Effector CD8-positive, alpha-beta T cell (primary cell): ENCODE data around the gene FNBP1L.
"Not testable (repeated sequence)": the region's sequence is repeated elsewhere in the genome, so short reads cannot be mapped to it uniquely, and the experiment has no call there.

Experiments
- DNase-seq: peaks from one replicate; lab custom pipeline; 2025; lab: John Stamatoyannopoulos, UW

FNBP1L gene

DNA sequence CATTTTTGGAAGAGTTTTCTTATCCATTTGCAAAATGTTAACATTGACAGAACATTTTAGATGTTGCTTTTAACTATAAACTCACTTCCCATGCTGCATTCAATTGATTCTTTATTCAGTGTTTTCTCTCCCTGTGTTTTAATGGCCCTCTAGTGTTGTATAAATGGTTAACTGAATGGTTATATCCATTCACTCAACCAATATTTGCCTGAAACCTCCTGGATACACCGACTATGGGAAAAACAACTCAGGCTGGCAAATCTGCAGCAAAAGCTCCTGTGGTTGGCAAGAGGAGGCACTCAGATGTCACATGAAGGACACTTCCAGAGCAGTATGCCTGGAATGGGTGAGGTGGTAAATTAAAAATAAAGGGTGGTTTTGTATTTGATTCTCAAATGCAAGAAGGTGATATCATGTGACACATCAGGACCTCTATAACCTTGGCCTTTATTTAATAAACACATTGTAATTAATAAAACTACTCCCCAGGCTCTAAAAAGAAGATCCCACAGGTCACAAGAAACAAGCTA lies 126.1 kb downstream of the FNBP1L start:
- DNase-seq: no peak

DNA sequence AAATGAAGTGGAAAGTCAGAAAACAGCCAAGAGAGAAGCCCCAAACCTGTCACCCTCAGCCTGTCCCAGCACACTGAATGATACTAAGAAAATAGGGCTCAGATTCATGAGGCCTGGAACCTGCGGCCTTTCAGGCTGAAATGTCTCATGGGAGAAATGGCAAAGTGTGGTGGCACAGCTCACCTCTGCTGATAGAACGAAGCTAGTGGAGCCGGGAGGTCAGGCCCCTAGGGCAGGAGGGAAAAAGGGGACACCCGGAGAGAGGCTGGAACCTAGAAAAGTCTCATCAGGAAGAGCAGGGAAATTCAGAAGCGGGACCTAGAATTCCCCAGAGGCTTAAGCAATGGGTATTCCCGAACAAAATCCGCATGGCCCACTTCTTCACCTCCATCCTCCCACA lies 126.6 kb downstream of the FNBP1L start:
- no peak for DNase-seq

DNA sequence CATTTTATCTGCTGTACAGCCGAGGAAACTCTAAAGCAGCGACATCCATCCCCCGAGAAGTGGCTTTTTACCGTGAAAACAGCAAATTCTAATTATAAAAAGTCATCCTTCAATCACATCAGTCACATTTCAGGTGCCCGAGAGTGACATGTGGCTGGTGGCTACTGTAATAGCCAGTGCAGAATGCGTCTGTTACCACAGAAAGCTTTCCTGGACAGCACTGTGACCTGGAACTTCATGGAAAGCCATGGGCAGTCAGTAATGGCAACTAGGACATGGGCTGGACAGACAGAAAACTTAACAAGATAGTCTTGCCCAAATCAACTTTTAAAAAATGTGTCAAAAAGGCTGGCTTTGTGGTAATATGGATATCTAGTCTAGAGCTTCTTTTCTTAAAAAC lies 127.1 kb downstream of the FNBP1L start:
- DNase-seq: no peak

DNA sequence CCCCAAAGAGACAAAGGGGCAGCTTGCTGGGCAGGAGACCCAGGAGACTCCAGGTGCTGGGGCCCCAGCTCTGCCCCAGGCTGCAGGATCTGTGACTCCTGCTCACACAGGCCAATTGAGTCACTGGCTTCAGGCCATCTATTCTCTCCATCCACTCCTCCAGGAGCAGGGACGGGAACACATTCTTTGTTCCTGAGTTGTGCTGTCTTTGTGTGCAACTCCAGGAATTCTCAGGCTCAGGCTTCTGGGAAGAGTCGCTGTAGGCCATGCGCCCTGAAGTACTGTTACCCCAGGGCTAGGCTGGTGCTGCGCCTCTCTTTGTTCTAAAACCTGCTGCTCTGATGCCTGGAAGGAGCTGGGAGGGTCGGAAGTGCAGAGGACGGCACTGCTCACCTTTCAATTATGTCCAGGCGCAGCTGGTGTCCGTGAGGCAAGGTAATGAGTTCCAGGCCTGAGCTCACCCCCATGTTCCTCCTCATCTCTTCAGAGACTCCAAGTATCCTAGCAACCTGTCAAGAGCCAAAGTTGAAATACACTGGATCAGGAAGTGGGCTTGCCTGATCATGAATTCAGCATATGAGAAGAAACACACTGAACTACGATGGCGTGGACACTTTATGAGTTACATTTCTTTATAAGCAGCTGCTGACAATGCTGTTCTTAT lies 127.8 kb downstream of the FNBP1L start:
- DNase-seq: no peak

DNA sequence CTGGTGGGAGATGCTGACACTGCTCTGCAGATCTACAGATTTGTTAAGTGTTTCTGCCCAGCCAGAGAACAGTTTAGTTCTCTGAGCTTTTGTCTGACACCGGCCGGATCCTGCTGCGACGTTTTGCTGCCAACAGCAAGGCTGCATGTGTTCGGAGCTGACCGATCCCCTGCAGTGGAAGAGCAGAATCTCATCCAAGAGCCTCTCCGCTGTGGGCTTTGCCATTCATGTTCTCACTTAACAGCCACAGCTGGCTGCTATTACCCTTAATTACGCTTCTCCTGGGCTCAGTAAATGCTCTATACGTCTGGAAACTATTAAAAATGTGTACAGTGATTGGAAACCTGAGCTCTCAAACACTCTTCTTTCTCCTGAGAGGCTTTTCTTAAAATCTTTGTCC lies 128.4 kb downstream of the FNBP1L start:
- no peak for DNase-seq

DNA sequence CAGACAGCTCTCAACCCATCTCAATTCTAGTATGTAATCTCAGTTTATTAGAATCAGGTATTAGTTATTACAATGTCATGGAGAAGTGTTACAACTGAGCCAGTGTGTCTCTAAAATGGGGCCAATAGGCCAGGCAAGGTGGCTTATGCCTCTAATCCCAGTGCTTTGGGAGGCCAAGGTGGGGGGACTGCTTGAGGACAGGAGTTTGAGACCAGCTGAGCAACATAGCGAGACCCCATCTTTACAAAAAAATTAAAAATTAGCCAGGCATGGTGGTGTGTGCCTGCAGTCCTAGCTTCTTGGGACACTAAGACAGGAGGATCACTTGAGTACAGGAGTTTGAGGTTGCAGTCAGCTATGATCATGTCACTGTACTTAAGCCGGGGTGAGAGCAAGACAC lies 128.8 kb downstream of the FNBP1L start:
- no peak for DNase-seq

DNA sequence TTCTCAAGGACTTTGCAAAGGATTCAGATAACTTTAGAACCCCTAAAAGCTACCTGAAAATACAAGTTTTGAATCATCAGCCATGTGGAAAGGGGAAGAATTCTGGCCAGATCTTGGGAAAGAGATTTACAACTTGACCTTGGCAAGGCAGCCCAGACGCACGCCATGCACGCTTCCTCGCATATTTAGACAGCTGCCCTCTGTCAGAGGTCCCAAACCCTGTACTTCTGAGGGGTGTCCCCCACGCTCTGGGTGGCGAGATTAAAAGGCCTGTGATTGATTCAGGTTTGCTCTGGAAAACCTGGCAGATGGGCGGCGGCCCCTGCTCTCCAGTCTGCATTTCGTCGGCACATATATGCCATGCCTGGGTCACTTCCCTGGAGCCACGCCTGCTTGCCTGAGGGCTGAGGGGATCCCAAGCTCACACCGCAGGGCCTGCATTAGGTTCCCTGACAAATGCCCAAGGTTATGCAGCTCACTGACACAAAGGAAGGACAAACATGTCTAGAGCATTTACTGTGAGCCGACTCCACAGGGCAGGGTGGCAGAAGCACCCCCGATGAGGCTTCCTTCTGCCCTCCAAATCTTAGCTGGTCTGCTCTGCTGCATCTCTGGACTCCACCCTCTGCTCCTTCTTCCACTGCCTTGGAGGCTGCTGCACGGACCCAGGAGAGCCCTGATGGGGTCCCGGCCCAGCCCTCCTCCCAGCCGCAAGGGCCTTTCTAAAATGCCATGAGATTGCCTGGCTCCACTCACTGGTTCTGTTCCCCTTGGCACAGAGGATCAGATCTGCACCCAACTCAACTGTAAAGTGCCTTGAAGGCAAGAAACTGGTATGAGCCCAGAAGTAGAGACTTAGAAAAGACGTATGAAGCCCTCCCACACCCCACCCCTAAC lies 129.9 kb downstream of the FNBP1L start:
- DNase-seq: no peak

DNA sequence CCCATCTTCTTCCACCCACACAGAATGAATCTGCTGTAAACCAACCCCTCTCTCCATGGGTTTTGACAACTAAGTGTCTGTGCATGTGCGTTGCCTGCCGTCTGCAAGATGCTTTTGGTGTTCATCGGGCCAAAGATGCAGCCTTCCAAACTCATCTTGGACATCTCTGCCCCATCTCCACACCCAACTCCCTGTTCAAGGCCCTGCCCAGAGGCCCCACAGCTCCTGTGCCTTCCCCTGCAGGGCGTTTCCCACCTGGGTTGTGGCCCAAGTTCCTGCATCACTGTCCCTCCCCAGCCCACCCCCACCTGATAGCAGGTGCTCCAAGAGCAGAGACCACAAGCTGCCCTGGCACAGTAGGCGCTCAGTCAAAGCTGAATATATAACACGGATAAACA lies 130.5 kb downstream of the FNBP1L start:
- no peak for DNase-seq

DNA sequence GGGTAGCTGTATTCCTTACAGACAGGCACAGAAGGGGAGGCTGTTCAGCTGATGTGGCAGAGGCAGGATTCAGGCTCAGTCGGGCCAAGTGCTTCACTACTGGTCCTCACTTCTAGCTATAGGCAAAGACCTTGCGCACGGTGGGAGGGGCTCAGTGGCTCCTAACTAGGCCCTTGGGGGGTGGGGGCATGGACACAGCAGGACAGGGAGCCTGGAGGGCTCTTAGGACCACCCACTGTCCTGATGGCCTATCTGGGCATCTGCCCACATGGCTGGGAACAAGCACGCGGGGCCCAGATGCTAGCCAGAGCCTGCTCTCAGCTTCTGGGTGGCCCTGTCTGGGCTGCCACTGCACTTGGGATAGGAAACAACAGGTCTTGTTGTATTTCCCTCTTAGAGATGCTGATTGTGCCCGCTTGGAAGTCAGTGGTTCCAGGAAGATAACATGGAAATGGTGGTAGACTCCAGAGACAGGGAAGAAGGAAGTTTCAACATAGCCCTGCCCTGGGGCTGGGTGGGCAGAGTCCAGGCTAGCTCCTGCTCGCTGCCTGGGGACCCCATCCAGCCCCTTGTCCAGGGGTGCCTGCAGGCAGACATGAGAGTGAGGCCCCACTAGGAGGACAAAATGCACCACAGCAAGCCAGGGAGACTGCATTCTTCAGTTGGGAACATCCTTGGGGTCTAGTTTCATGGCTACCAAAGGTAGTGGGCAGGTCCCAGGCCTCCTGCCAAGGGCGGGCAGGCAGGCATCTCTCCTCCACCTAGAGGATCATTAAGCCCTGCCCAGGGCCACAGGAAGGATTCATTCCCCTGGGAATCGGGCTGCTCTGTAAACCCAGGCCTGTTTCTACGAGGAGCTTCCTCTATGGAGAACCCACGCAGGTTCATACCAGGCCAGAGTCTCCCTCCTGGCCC lies 131.2 kb downstream of the FNBP1L start:
- DNase-seq: no peak

DNA sequence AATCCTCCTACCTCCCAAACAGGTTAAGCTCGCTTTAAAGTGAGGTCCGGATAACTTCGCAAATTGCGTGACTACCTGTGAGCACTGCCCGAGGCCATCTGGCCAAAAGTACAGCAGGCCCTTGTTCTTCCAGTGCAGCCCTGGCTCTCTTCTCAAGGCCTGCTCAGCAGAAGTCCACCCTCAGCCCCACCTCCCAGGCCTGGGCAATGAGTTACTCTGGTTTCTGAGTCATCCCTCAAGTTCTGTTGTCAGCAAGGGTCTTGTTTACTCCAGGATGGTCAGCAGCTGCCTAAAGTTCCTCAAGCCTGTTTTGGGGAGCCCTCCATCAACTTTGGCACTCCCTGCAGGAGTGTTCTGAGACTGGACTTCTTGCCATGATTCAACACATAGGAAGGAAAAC lies 132.0 kb downstream of the FNBP1L start:
- DNase-seq: no peak

DNA sequence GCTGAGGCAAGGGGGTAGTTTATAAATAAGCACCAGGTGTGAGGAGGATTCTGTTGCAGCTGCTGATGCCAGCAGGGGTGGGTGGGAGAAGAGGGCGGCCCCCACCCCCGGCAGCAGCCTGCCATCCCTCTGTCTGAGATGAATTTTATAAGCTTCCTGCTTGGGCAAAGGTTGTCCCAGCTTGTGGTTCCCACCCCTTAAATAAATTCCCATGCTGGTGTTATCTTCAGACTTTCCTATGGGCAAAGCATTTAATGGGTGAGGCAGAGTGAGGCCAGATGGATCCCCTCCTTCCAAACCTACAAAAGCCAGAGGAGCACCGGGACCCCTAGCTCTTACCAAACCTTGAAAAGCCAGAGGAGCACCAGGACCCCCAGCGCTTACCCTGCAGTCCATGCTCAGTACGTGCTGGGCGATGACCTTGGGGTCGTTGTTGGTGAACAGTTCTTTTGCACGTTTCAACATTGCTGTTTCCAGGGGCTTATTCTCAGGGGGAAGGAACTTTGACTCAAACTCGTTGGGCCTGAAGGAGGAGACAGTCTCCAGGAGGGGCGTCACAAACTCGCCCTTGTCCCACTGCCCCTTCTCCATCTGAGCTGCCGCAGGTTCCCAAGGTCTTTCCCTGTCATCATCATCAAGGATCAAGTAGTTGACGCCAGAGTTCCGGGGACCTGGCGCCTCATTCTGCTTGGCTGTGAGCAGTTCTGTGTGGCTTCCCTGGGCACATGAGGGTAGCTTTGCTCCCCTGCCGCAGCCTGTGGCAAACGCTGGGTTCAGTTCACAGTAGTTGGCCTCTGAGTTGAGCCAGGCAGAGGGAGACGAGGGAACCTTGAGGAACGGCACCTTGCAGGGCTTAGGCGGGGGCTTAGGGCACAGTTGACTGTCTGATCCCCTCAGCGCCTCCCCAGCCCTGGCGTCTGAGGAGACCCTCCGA lies 134.3 kb downstream of the FNBP1L start:
- DNase-seq: no peak

DNA sequence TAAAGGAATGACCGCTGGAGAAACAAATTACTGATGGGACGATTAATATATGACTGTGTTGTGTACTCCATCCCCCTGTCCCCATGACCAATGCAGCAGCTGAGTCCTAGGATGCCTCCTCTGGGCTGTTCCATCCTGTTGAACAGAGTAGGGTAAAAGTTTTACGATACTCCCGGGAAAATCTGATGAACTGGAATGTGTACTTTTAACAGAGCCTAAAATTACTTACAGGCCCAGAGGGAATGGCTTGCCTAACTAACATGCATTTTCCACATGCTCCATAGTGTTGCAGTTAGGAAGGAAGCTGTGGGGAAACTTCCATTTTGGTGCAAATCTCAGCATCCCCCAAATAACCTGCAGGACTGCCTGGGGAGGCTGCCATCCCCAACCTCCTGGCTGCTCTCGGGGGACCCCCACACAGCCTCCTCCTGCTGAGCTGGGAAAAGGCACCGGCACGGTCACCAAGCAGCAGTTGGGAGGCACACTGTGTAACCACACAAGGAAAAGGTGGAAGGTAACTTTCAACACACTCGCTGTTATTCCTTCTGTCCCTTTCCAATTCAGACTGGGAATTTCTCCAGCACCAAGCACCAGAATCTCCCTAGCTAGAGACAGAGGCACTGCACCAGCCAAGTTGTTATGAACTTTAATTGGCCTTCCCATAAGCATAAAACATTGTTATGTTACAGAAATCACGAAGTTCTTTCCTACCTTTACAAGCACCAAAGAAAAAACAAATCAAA lies 136.5 kb downstream of the FNBP1L start:
- no peak for DNase-seq

DNA sequence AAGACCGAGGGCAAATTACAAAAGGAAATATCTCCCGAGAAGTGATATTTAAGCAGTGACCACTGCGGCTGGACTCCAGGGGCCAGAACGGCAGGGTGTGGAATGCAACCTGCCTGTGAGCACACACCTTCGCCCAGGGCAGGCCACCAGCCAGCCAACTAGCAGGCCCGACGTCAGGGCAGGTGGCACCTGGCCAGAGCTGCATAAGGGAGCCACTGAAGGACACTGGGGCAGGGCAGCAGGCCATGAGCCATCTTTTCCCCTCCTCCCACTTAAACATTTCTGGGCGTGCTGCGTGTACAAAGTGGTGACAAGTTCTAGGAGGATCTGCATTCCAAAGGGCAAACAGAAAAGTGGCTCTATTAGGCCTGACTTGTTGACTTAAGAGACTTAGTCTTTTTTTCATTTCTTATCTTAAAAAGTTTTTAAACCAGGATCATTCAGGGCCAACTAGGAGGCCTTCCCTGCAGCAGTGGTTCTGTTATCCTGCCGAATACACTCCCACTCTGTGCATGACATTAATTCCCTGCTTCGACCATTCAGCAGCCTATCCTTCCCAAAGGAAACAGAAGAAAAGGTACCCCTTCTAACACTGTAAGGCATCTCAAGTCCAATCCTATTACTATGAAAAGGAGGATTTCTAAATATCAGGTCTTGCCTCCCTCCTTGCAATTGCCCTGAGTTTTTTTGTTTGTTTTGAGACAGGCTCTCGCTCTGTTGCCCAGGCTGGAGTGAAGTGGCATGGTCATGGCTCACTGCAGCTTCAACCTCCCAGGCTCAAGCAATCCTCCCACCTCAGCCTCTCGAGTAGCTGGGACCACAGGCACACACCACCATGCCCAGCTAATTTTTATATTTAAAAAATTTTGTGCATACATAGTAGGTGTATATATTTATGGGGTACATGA lies 137.4 kb downstream of the FNBP1L start:
- no peak for DNase-seq

DNA sequence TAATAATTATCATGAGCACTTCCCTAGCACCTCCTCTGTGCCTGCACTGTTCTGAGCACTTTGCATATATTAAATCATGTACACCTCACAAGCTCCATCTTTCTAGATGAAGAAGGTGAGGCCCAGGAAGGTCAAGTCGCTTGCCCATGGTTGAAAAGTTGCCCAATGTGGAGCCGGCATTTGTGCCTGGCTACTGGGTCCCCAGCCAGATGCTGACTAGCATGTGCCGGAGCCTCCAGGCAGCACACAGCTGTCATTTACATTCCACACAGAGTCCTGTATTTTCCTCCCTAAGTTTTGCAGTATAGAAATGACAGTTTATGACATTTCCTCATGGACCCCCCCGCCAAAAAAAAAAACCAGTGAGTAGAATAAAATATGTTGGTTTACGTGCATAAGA lies 139.4 kb downstream of the FNBP1L start:
- DNase-seq: no peak

DNA sequence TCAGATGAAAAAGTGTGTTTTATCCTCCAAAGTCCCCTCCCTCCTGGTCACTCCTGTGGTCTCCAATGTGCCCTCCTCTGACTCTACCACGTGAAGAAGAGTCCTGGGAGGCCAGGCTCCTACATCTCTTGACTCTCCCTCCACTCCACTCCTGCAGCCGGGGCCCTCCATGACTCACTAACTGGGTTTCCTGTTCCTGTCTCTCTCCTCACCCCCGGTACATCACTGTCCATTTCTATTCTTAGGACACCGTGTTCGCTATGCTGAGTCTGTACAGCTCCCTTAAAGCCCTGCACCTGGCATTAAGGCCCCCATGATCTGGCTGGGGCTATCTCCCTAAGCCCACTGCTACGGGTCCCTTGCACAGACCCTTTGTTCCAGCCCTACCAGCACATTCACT lies 140.3 kb downstream of the FNBP1L start:
- DNase-seq: no peak

DNA sequence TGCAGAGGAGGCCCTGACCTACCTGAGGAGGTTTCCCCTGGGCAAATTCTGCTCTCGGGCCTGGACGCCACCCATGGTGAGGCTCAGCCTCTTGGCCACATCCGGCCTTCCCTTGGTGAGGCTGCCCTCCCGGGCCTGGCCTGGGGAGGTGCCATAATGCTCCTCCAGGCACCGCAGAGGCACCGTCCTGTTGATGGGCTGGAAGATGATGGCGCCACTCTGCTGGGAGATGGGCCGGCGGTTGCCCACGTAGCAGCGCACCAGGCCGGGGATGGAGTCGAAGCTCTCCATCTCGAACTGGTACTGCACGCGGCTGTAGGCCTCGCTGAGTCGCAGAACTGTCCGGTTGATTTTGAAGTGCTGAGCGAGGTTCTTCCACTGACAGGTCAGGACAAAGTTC lies 141.0 kb downstream of the FNBP1L start:
- DNase-seq: no peak

DNA sequence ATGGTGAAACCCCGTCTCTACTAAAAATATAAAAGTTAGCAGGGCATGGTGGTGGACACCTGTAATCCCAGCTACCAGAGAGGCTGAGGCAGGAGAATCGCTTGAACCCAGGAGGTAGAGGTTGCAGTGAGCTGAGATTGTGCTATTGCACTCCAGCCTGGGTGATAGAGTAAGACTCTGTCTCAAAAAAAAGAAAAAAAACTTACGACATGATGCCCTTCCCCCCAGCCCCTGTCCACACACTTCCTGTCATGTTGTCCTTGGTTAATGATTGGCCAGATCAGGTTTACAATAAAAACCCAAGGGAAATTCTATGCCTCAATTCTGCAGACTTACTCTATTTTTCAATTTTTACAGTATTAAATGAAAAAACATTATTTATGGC lies 143.4 kb downstream of the FNBP1L start:
- not testable (repeated sequence) for DNase-seq

DNA sequence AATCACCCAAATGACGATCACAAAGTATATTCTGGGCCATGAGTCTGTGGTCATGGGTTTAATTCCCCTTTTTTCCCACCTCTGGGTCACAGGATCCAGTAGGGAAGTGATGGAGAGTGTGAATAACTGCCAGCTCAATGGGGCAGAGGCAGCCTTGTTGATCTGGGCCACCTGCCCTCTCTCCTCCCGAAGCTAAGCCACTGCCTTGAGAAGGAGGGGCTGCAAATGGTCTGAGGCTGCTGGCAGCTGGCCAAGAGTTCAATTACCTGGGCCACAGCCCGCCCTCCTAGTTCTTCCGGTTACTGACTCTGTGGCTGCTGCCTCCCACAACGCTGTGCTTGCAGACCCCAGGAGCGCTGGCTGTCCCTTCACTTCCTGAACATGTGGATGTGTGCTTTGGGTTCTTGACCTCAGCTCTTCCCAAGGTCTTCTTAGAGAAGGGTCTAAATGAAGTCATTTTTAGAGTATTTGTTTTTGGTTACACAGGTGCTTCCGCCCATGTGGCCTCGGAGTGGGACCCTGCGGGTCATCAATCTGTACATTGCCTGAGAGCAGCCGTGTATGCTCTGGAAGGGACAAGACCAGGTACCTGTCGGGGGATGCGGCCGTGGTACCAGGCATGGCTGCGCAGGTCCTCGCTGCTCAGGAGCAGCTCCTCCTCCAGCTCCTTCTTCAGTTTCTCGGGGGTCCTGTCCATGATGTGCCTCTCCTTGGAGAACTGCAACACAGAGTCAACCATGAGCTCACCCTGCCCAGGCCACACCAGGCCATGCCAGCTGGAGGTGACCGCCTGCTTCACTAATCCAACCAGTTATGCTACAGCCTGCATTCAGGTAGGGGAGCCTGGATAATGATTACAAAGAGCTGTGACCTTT lies 144.0 kb downstream of the FNBP1L start:
- peak; percentile 3 for DNase-seq
